Lower leg skin (tissue), 3 donors: ENCODE measurements around the gene CFAP20DC.

Experiments used
- POLR2A ChIP-seq, 2 donors: fragments of 450-650 bp; IDR thresholded peaks; one replicate each; pipeline ENCODE4 v1.6.1; 2016 to 2017; ENCODE audit warnings: antibody characterized with exemption in 2 of 2, mild to moderate bottlenecking in 1 of 2, moderate library complexity in 1 of 2
- TF ChIP-seq, protein P1 (sequence below), 3 donors: fragments of 450-650 bp; IDR thresholded peaks; one replicate each; pipeline ENCODE4 v1.5.1; 2016; ENCODE audit warnings: antibody characterized with exemption in 3 of 3, mild to moderate bottlenecking in 3 of 3, moderate library complexity in 2 of 3

DNA sequence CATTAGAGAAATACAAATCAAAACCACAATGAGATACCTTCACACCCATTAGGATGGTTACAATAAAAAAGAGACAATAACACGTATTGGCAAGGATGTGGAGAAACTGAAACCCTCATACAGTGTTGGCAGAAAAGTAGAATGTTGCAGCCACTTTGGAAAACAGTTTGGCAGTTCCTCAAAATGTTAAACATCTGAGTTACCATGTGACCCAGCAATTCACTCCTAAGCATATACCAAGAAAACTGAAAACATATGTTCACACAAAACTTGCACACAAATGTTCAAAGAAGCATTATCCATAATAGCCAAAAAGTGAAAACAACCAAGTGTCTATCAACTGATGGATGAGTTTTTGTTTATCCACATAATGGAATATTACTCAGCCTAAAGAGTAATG is 216.3 kb downstream of the CFAP20DC start:
- TF ChIP-seq, protein P1, sequence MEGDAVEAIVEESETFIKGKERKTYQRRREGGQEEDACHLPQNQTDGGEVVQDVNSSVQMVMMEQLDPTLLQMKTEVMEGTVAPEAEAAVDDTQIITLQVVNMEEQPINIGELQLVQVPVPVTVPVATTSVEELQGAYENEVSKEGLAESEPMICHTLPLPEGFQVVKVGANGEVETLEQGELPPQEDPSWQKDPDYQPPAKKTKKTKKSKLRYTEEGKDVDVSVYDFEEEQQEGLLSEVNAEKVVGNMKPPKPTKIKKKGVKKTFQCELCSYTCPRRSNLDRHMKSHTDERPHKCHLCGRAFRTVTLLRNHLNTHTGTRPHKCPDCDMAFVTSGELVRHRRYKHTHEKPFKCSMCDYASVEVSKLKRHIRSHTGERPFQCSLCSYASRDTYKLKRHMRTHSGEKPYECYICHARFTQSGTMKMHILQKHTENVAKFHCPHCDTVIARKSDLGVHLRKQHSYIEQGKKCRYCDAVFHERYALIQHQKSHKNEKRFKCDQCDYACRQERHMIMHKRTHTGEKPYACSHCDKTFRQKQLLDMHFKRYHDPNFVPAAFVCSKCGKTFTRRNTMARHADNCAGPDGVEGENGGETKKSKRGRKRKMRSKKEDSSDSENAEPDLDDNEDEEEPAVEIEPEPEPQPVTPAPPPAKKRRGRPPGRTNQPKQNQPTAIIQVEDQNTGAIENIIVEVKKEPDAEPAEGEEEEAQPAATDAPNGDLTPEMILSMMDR (IDR thresholded peaks at IDR 0.05): no peak
- no peak for TF ChIP-seq POLR2A (IDR thresholded peaks at IDR 0.05)
